GM12801 (cell line): ENCODE data around the gene MAP2K1.

Experiments
- CTCF ChIP-seq: IDR thresholded peaks from one replicate; pipeline ENCODE4 v1.5.1; 2011; ENCODE audit warnings: control low read depth; ENCODE audit not compliant: insufficient read length; ENCODE audit errors: extremely low read depth

Gene MAP2K1

GRCh38 chr15:66390678-66391077 is 4.0 kb downstream of the MAP2K1 start:
- TF ChIP-seq CTCF, result no peak

GRCh38 chr15:66394472-66394871 is 7.8 kb downstream of the MAP2K1 start:
- no peak for TF ChIP-seq CTCF

- no peak for TF ChIP-seq CTCF
Measured at GRCh38 chr15:66394915-66395314, 8.2 kb downstream of the MAP2K1 start.

GRCh38 chr15:66399276-66399675 is 12.6 kb downstream of the MAP2K1 start:
- no peak for TF ChIP-seq CTCF

GRCh38 chr15:66400351-66400774 is 13.7 kb downstream of the MAP2K1 start:
- no peak for TF ChIP-seq CTCF

- TF ChIP-seq CTCF, result no peak
Measured at GRCh38 chr15:66401130-66402021, 14.7 kb downstream of the MAP2K1 start.

- no peak for TF ChIP-seq CTCF
Measured at GRCh38 chr15:66402761-66403284, 16.1 kb downstream of the MAP2K1 start.
